Measurements from ENCODE around the gene ATL2. TPM values are rescaled to one million over a fixed set of nuclear protein-coding genes. Genes with fewer than 3 reads are reported as not detected.
A peak's percentile ranks its signal among the peaks of the same experiment; 100 is the strongest.

ATL2 gene
- polyA plus RNA-seq, 4 donors = 58.8 to 72.3 (median 69.8) TPM

DNA sequence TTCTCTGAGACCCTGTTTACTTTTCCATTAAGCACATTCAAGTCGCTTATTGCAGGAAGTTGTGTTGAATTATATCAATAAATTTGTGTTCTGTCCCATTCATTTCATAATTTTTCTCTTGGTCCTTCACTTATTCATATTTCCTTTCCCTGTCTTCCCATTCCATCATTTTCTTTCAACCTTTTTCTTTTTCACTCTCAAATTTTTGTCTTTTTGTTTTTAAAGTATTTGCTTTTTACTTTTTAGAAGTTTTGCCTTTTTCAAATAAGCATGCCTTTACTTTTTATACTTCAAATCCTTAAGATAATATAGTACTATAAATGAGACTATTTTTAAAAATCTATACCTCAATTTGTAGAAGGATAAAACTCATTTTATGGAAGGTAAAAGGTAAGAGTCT is 120.5 kb downstream of the ATL2 start:
- no peak for DNase-seq (ENCODE audit: low read depth in 4 of 4, low spot score in 3 of 4)

DNA sequence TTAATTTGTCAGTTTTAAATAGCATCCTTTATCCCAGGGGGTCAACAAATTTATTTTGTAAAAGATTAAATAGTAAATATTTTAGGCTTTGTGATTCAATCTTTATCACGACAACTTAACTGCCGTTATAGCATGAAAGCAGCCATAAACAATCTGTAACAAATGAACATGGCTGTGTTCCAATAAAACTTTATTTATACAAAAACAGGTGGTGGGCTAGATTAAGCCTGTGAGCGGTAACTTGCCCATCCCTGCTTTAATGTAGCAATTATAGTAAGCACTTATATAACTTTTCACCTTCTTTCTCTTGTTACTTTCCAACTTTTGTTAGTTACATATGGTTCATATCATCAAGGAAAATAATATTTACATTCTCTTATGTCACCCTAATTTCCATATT is 121.9 kb downstream of the ATL2 start:
- no peak for DNase-seq (ENCODE audit: low read depth in 4 of 4, low spot score in 3 of 4)

DNA sequence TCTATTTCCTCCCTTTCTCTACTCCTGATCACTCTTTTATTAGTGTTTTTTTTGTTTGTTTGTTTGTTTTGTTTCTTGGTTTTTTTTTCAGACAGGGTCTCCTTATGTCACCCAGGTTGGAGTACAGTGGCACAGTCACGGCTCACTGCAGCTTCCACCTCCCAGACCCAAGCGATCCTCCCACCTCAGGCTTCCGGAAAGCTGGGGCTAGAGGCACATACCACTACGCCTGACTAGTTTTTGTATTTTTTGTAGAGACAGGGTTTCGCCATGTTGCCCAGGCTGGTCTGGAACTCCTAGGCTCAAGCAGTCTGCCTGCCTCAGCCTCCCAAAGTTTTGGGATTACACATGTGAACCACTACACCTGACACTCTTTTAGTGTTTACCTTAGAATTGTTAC is 122.3 kb downstream of the ATL2 start:
- DNase-seq (ENCODE audit: low read depth in 4 of 4, low spot score in 3 of 4) = no peak

DNA sequence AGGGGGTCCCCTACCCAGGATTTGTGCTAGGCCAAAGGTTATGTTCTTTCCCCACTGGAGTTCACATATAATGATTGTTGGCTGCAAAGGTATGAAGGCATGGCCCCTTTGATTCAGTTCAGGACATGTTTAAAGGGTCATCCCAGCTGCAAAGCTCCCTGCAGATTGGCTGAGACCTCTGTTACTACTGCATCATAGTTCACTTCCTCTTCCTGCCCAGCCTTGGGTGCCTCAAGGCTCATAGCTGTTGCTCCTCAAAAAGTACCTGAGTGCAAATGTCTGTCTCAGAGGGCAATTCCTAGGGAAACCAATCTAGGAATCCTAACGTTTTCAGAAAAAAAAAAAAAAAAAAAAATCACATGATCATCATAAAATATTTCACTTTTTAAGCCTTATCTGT is 125.1 kb downstream of the ATL2 start:
- no peak for DNase-seq (ENCODE audit: low read depth in 4 of 4, low spot score in 3 of 4)

DNA sequence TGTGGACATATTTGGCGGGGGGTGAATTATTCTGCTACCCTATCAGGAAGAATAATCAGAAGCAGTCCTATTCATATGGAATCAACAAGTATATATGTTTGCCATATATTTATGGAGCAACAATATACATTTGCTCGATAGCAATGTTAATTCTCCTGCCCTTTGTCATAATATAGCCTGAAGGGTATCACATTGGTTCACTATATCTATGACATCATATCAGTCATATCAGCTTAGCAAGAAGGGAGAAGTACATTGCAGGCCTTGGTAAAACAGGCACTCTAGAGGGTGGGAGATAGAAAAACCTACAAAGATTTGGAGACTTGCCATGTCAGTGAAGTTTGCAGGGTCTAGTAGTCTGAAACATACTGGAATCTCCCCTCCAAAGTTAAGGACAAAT is 128.4 kb downstream of the ATL2 start:
- no peak for DNase-seq (ENCODE audit: low read depth in 4 of 4, low spot score in 3 of 4)

DNA sequence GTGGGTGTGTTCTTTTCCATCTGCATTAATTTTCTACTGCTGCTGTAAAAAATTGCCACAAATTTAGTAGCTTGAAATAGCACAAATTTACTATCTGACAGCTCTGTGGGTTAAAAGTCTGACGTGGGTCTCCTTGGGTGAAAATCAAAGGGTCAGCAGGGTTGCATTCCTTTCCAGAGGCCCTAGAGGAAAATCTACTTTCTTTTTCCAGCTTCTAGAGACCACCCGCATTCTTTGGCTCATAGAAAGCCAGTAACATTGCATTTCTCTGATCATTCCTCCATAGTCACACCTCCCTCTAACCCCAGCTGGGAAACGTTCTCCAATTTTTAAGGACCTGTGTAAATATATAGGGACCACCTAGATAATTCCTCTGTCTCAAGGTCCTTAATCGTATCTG is 128.8 kb downstream of the ATL2 start:
- DNase-seq (ENCODE audit: low read depth in 4 of 4, low spot score in 3 of 4) = peak in 2 of 4 donors; percentile 57 to 68

DNA sequence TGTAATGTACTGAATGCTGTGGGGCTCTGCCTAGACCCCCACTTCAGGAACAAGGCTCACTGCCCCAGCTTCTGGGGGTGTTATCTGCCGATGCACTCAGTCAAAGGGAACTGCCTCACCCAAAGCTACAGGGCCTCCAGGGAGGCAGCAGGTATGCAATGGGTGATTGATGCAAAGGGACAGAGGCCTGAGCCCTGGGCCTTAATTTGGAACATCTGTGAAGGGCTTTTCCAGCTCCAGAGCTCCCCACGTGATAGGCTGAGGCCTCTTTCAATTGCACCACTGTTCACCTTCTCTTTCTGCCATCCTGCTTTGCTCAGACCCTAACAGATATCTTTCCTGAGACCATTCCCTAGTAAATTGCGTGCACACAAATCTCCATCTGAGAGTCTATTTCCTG is 131.0 kb downstream of the ATL2 start:
- no peak for DNase-seq (ENCODE audit: low read depth in 4 of 4, low spot score in 3 of 4)

DNA sequence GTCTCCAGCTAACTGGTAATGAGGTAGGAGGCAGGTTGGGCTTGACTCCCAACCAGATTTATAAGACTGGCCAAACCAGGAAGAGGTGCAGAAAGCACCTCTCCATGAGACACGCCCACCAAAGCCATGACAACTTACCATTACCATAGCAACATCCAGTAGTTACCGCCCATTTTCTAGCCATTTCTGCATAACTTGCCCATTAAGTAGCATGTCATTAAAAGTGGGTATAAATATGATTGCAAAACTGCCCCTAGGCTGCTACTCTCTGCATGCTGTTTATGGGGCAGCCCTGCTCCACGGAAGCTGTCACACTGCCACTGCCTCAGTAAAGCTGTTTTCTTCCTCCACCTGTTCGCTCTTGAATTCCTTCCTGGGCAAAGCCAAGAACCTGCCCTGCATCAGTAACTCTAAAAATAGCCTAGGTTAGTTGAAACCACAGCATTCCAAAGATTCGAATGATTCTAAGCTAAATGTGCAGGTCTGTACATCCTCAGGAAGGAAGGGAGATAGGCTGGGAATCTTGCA is 131.9 kb downstream of the ATL2 start:
- no peak for DNase-seq (ENCODE audit: low read depth in 4 of 4, low spot score in 3 of 4)

DNA sequence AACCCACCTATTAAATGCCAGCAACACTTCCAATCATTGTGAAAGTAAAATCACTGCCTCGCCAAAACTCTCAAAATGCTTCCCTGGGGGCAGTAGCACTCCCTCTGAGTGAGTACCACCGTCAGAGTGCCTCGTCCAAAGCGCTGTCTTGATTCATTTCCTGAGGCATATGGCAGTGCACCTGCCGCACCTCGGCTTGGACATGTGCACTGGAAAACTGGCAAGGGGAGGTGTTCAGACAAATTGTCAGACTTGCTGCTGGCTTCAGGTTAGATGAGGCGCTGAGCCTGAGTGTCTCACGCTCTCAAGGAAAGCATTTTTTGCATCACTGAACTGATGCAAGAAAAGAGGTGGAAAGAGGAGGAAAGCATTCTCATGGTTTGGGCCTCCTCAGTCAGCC is 132.8 kb downstream of the ATL2 start:
- no peak for DNase-seq (ENCODE audit: low read depth in 4 of 4, low spot score in 3 of 4)

Other genes starting within 250 kb of the ATL2 start
- 10 to 100 TPM; 75.0 to 85.1 (median 80.5) TPM for gene HNRNPLL, start 225.7 kb upstream of the ATL2 start, polyA plus RNA-seq (ENCODE audit: insufficient read length in 4 of 4)

Measured in right renal pelvis (tissue), 4 donors.